OCI-LY7 (cell line): ENCODE measurements around the gene NENF. TPM values are rescaled to one million over a fixed set of nuclear protein-coding genes. Genes with fewer than 3 reads are reported as not detected.

Experiments used
- BruUV-seq: library from RNA; stranded (reverse); fragments of 400-500 nt; replicated peaks from 2 replicates; lab custom pipeline; 2021; lab: Mats Ljungman, UMichigan
- CTCF ChIA-PET: fragments of 300-600 bp; sonication (Branson Sonifier 250); formaldehyde crosslinking; loops from one replicate; lab custom pipeline; 2022; ENCODE audit warnings: antibody characterized with exemption; ENCODE audit not compliant: unreplicated experiment; lab: Charles Lee
- POLR2A ChIA-PET: fragments of 300-600 bp; sonication (Branson Sonifier 250); formaldehyde crosslinking; loops from one replicate; lab custom pipeline; 2022; ENCODE audit warnings: antibody characterized with exemption; lab: Charles Lee
- DNase-seq: peaks from one replicate; pipeline ENCODE4 v3.0.0-alpha.2; 2015; ENCODE audit warnings: low spot score
- H2AFZ ChIP-seq: fragments of 200-600 bp; sonication (generic), shearing (Covaris generic); 2 replicates; pipeline ENCODE4 v1.6.1; 2014; ENCODE audit warnings: mild to moderate bottlenecking, antibody characterized with exemption, low read length, moderate library complexity
- H3K27ac ChIP-seq: fragments of 200-600 bp; sonication (generic); 2 replicates; pipeline ENCODE4 v1.5.1; 2014; ENCODE audit warnings: mixed run types, low read depth, mild to moderate bottlenecking, moderate library complexity, low read length, inconsistent platforms; ENCODE audit not compliant: poor library complexity, severe bottlenecking
- H3K36me3 ChIP-seq: fragments of 200-600 bp; sonication (generic); 2 replicates; pipeline ENCODE4 v1.6.1; 2014; ENCODE audit warnings: mild to moderate bottlenecking, antibody characterized with exemption, low read length, moderate library complexity, mixed read lengths; ENCODE audit not compliant: insufficient read depth
- H3K4me1 ChIP-seq: fragments of 200-600 bp; sonication (generic); 2 replicates; pipeline ENCODE4 v1.5.1; 2014; ENCODE audit warnings: mild to moderate bottlenecking, low read length; ENCODE audit not compliant: insufficient read depth, poor library complexity, severe bottlenecking
- H3K4me2 ChIP-seq: fragments of 200-600 bp; sonication (generic); 2 replicates; pipeline ENCODE4 v1.6.1; 2014; ENCODE audit warnings: mild to moderate bottlenecking, low read length
- H3K4me3 ChIP-seq: fragments of 200-600 bp; sonication (generic); 2 replicates; pipeline ENCODE4 v1.5.1; 2014; ENCODE audit warnings: mild to moderate bottlenecking, low read depth, low read length; ENCODE audit not compliant: poor library complexity, severe bottlenecking
- H3K79me2 ChIP-seq: fragments of 200-600 bp; sonication (generic); 2 replicates; pipeline ENCODE4 v1.6.1; 2016; ENCODE audit warnings: low read depth, mild to moderate bottlenecking, low read length, moderate library complexity, mixed read lengths; ENCODE audit not compliant: insufficient read depth
- H3K9me2 ChIP-seq: fragments of 200-600 bp; sonication (generic); 2 replicates; pipeline ENCODE4 v1.6.1; 2016; ENCODE audit warnings: mild to moderate bottlenecking, low read length, mixed read lengths; ENCODE audit not compliant: insufficient read depth
- H3K9me3 ChIP-seq: fragments of 200-600 bp; sonication (generic); 2 replicates; pipeline ENCODE4 v1.6.1; 2014; ENCODE audit warnings: mild to moderate bottlenecking, mixed run types, low read length, mixed read lengths
- H4K20me1 ChIP-seq: fragments of 200-600 bp; sonication (generic); 2 replicates; pipeline ENCODE4 v1.6.1; 2014; ENCODE audit warnings: mild to moderate bottlenecking, antibody characterized with exemption, low read length, moderate library complexity, mixed read lengths; ENCODE audit not compliant: insufficient read depth
- CTCF ChIP-seq: fragments of 200-600 bp; sonication (generic); conservative IDR thresholded peaks from 2 replicates; pipeline ENCODE4 v1.5.1; 2014; ENCODE audit warnings: mild to moderate bottlenecking, antibody characterized with exemption, low read length, moderate library complexity, mixed read lengths
- EZH2phosphoT487 ChIP-seq: fragments of 200-600 bp; sonication (generic); IDR thresholded peaks from 2 replicates; pipeline ENCODE4 v1.6.1; 2018; ENCODE audit warnings: low read depth, borderline replicate concordance, mild to moderate bottlenecking, mixed run types, antibody characterized with exemption, low read length, moderate library complexity, mixed read lengths
- intact Hi-C: fragments of 100-400 bp; cut with micrococcal nuclease; formaldehyde crosslinking; loops from one replicate; pipeline ENCODE4 v1.10.0; 2022; ENCODE audit not compliant: unreplicated experiment
- total RNA-seq, 2 experiments: library from RNA; depleted of rRNA in 1 of 2; stranded (reverse); fragments of >200 nt in 1 of 2; shearing (Covaris generic) in 1 of 2; gene quantifications; 2 replicates each; pipeline ENCODE4 v1.2.3, GENCODE V29; 2014 to 2022

The NENF gene
- total RNA-seq, 2 experiments from 2014 or later: 12.7 to 15.5 TPM

GRCh38 chr1:212482637-212483441 lies 50.1 kb downstream of the NENF start:
- DNase-seq: no peak
- H3K27ac ChIP-seq: no peak overlapping the region
- no peaks in the 10 kb centered on the region for H3K9me3 ChIP-seq
- CTCF ChIA-PET: no interaction called here
- no peak overlapping the region for H2AFZ ChIP-seq
- H4K20me1 ChIP-seq: no peaks in the 10 kb centered on the region
- H3K4me1 ChIP-seq: no peaks in the 10 kb centered on the region
- no peaks in the 10 kb centered on the region for H3K9me2 ChIP-seq
- POLR2A ChIA-PET: interaction anchor here (0.6 kb wide), 1 partner anchor 515 kb away, joined by 3 read pairs; no protein-coding TSS in a partner anchor
- no peak for TF ChIP-seq EZH2phosphoT487
- TF ChIP-seq CTCF: no peak
- no peaks in the 10 kb centered on the region for H3K79me2 ChIP-seq
- no TSS peak for BruUV-seq
- H3K4me3 ChIP-seq: no peak overlapping the region
- intact Hi-C loops: no loop called here
- H3K4me2 ChIP-seq: no peak overlapping the region
- H3K36me3 ChIP-seq: no peaks in the 10 kb centered on the region

- Histone ChIP-seq H3K9me2 (no peaks in the 10 kb centered on the region), H3K27ac (no peak overlapping the region), H3K79me2 (no peaks in the 10 kb centered on the region), H3K4me3 (no peak overlapping the region), H3K4me1 (no peaks in the 10 kb centered on the region), H3K9me3 (no peaks in the 10 kb centered on the region), H3K36me3 (no peaks in the 10 kb centered on the region), H4K20me1 (no peaks in the 10 kb centered on the region), H3K4me2 (no peak overlapping the region), H2AFZ (no peak overlapping the region)
- POLR2A ChIA-PET: interaction anchor here (0.7 kb wide), 1 partner anchor 235 kb away, joined by 3 read pairs; no protein-coding TSS in a partner anchor
- intact Hi-C loops: no loop called here
- TF ChIP-seq CTCF (no peak), EZH2phosphoT487 (no peak)
- no TSS peak for BruUV-seq
- CTCF ChIA-PET: no interaction called here
- no peak for DNase-seq
Observed at GRCh38 chr1:212484701-212485570, 52.2 kb downstream of the NENF start.
